HTR-8/SVneo (cell line): ENCODE measurements around the gene PANX1.
A peak's percentile ranks its signal among the peaks of the same experiment; 100 is the strongest.

Experiments
- DNase-seq: peaks from one replicate; pipeline ENCODE4 v3.0.0; 2011; ENCODE audit warnings: low spot score, mixed read lengths; ENCODE audit not compliant: insufficient read length
- FAIRE-seq: peaks from 2 replicates; lab custom pipeline; 2011; peaks lifted over from hg19 to GRCh38; lab: Jason Lieb, UNC

Gene PANX1

GRCh38 chr11:94183251-94183885 is 54.7 kb downstream of the PANX1 start:
- FAIRE-seq, result no peak
- no peak for DNase-seq

GRCh38 chr11:94183886-94184264 is 55.2 kb downstream of the PANX1 start:
- FAIRE-seq (peak; percentile 88), DNase-seq (peak; percentile 36)

- DNase-seq (no peak), FAIRE-seq (no peak)
Measured at GRCh38 chr11:94184362-94184761, 55.7 kb downstream of the PANX1 start.

- DNase-seq (no peak), FAIRE-seq (no peak)
Measured at GRCh38 chr11:94184846-94185245, 56.2 kb downstream of the PANX1 start.

- DNase-seq, result no peak
- no peak for FAIRE-seq
Measured at GRCh38 chr11:94185416-94186084, 56.9 kb downstream of the PANX1 start.

GRCh38 chr11:94186342-94187203 is 57.9 kb downstream of the PANX1 start:
- FAIRE-seq, result no peak
- DNase-seq, result no peak

GRCh38 chr11:94193288-94193687 is 64.6 kb downstream of the PANX1 start:
- DNase-seq (no peak), FAIRE-seq (no peak)

GRCh38 chr11:94194712-94195111 is 66.1 kb downstream of the PANX1 start:
- FAIRE-seq, result no peak
- no peak for DNase-seq

GRCh38 chr11:94196363-94196762 is 67.7 kb downstream of the PANX1 start:
- no peak for DNase-seq
- FAIRE-seq, result no peak

- FAIRE-seq (no peak), DNase-seq (no peak)
Measured at GRCh38 chr11:94198718-94199117, 70.1 kb downstream of the PANX1 start.

- DNase-seq (no peak), FAIRE-seq (no peak)
Measured at GRCh38 chr11:94199136-94200130, 70.8 kb downstream of the PANX1 start.

- DNase-seq (no peak), FAIRE-seq (no peak)
Measured at GRCh38 chr11:94201004-94201465, 72.4 kb downstream of the PANX1 start.

GRCh38 chr11:94203070-94203469 is 74.4 kb downstream of the PANX1 start:
- DNase-seq, result no peak
- no peak for FAIRE-seq

- FAIRE-seq, result no peak
- DNase-seq, result no peak
Measured at GRCh38 chr11:94211261-94211830, 82.7 kb downstream of the PANX1 start.

- DNase-seq (no peak), FAIRE-seq (no peak)
Measured at GRCh38 chr11:94212898-94213297, 84.3 kb downstream of the PANX1 start.

GRCh38 chr11:94217705-94218104 is 89.1 kb downstream of the PANX1 start:
- FAIRE-seq (no peak), DNase-seq (no peak)

GRCh38 chr11:94218372-94218771 is 89.7 kb downstream of the PANX1 start:
- FAIRE-seq, result no peak
- DNase-seq, result no peak

GRCh38 chr11:94219771-94220170 is 91.1 kb downstream of the PANX1 start:
- FAIRE-seq, result no peak

GRCh38 chr11:94224078-94224477 is 95.4 kb downstream of the PANX1 start:
- DNase-seq (no peak), FAIRE-seq (no peak)

More at GRCh38 chr11:94219771-94220170, 91.1 kb downstream of the PANX1 start:
- DNase-seq, result no peak
